GM21825 (cell line): ENCODE data around the gene SNTB2.
A peak's percentile ranks its signal among the peaks of the same experiment; 100 is the strongest.
"Not testable (repeated sequence)": the region's sequence is repeated elsewhere in the genome, so short reads cannot be mapped to it uniquely, and the experiment has no call there.

Source experiments
- ATAC-seq: cut with Tn5 transposase; IDR thresholded peaks from one replicate; pipeline ENCODE4 v1.9.1; 2021; ENCODE audit warnings: mild to moderate bottlenecking, moderate library complexity; ENCODE audit not compliant: unreplicated experiment

SNTB2 gene

GRCh38 chr16:69186642-69187445, at the start of gene SNTB2:
TSS of gene SNTB2 (plus strand) at chr16:69187164. CDS start at chr16:69187167, 3 bp downstream.
- ATAC-seq, result peak; percentile 82

GRCh38 chr16:69138608-69139007, 48.4 kb upstream of the SNTB2 start:
- ATAC-seq, result no peak

- ATAC-seq, result not testable (repeated sequence)
Measured at GRCh38 chr16:69139464-69139863, 47.5 kb upstream of the SNTB2 start.

- ATAC-seq, result no peak
Measured at GRCh38 chr16:69141014-69141413, 46.0 kb upstream of the SNTB2 start.

- ATAC-seq, result no peak
Measured at GRCh38 chr16:69141936-69142335, 45.0 kb upstream of the SNTB2 start.

GRCh38 chr16:69143116-69143515, 43.8 kb upstream of the SNTB2 start:
- no peak for ATAC-seq

GRCh38 chr16:69145658-69146057, 41.3 kb upstream of the SNTB2 start:
- no peak for ATAC-seq

GRCh38 chr16:69149621-69150020, 37.3 kb upstream of the SNTB2 start:
- ATAC-seq, result not testable (repeated sequence)

GRCh38 chr16:69150146-69150865, 36.7 kb upstream of the SNTB2 start:
- no peak for ATAC-seq

GRCh38 chr16:69157196-69157595, 29.8 kb upstream of the SNTB2 start:
- no peak for ATAC-seq

GRCh38 chr16:69160192-69160591, 26.8 kb upstream of the SNTB2 start:
- no peak for ATAC-seq

- ATAC-seq, result no peak
Measured at GRCh38 chr16:69165584-69165983, 21.4 kb upstream of the SNTB2 start.

GRCh38 chr16:69166221-69166833, 20.6 kb upstream of the SNTB2 start:
- ATAC-seq, result no peak

GRCh38 chr16:69166946-69167930, 19.7 kb upstream of the SNTB2 start:
- ATAC-seq, result no peak

GRCh38 chr16:69169051-69169450, 17.9 kb upstream of the SNTB2 start:
- ATAC-seq, result no peak

GRCh38 chr16:69169607-69170352, 17.2 kb upstream of the SNTB2 start:
- no peak for ATAC-seq

- ATAC-seq, result no peak
Measured at GRCh38 chr16:69171325-69172084, 15.5 kb upstream of the SNTB2 start.

- ATAC-seq, result no peak
Measured at GRCh38 chr16:69176033-69176800, 10.7 kb upstream of the SNTB2 start.
